Loucy (cell line): ENCODE results near the gene ZNF738.

Experiments
- H2AFZ ChIP-seq: fragments of 200-600 bp; sonication (generic); 2 replicates; pipeline ENCODE4 v1.6.0; 2016; ENCODE audit warnings: antibody characterized with exemption, mild to moderate bottlenecking, low read length, moderate library complexity
- H3F3A ChIP-seq: fragments of 200-600 bp; 2 replicates; pipeline ENCODE4 v1.6.0; 2016; ENCODE audit warnings: antibody characterized with exemption, low read depth, mild to moderate bottlenecking
- H3K27me3 ChIP-seq: fragments of 200-600 bp; sonication (generic); 2 replicates; pipeline ENCODE4 v1.6.1; 2014; ENCODE audit warnings: low read length, mild to moderate bottlenecking; ENCODE audit not compliant: insufficient read depth, poor library complexity, severe bottlenecking
- H3K36me3 ChIP-seq: fragments of 200-600 bp; sonication (generic); 2 replicates; pipeline ENCODE4 v1.6.1; 2016; ENCODE audit warnings: low read length; ENCODE audit not compliant: insufficient read depth
- H3K4me1 ChIP-seq: fragments of 200-600 bp; sonication (generic); 2 replicates; pipeline ENCODE4 v1.5.1; 2014; ENCODE audit warnings: low read length, mild to moderate bottlenecking; ENCODE audit not compliant: insufficient read depth, poor library complexity, severe bottlenecking
- H3K4me2 ChIP-seq: fragments of 200-600 bp; sonication (generic); 2 replicates; pipeline ENCODE4 v1.6.0; 2014; ENCODE audit warnings: antibody characterized with exemption, low read length, low read depth, mild to moderate bottlenecking; ENCODE audit not compliant: poor library complexity, severe bottlenecking
- H3K4me3 ChIP-seq: fragments of 200-600 bp; sonication (generic); 2 replicates; pipeline ENCODE4 v1.5.1; 2014; ENCODE audit warnings: low read length, mild to moderate bottlenecking, mixed read lengths; ENCODE audit not compliant: poor library complexity, severe bottlenecking
- H3K79me2 ChIP-seq: fragments of 200-600 bp; sonication (generic); 2 replicates; pipeline ENCODE4 v1.6.1; 2014; ENCODE audit warnings: low read length; ENCODE audit not compliant: insufficient read depth
- H3K9ac ChIP-seq: fragments of 200-600 bp; sonication (generic); 2 replicates; pipeline ENCODE4 v1.6.0; 2014; ENCODE audit warnings: mild to moderate bottlenecking, low read depth, low read length, moderate library complexity; ENCODE audit not compliant: poor library complexity, severe bottlenecking
- H3K9me2 ChIP-seq: fragments of 200-600 bp; sonication (generic); replicated peaks from 2 replicates; pipeline ENCODE4 v1.6.1; 2016; ENCODE audit warnings: low read depth, low read length, mixed read lengths
- H3K9me3 ChIP-seq: fragments of 200-600 bp; sonication (generic); 2 replicates; pipeline ENCODE4 v1.6.1; 2014; ENCODE audit warnings: mild to moderate bottlenecking, antibody characterized with exemption, low read length, low read depth; ENCODE audit not compliant: insufficient read depth
- H4K20me1 ChIP-seq: fragments of 200-600 bp; sonication (generic); 2 replicates; pipeline ENCODE4 v1.6.0; 2014; ENCODE audit warnings: antibody characterized with exemption, low read length, mild to moderate bottlenecking; ENCODE audit not compliant: insufficient read depth, poor library complexity, severe bottlenecking
- CTCF ChIP-seq: fragments of 200-600 bp; sonication (generic); conservative IDR thresholded peaks from 2 replicates; pipeline ENCODE4 v1.5.1; 2014; ENCODE audit warnings: mild to moderate bottlenecking, antibody characterized with exemption, low read length
- EZH2phosphoT487 ChIP-seq: fragments of 200-600 bp; IDR thresholded peaks from 2 replicates; pipeline ENCODE4 v1.6.1; 2018; ENCODE audit warnings: antibody characterized with exemption, mild to moderate bottlenecking, moderate library complexity, borderline replicate concordance

The ZNF738 gene

GRCh38 chr19:21396893-21397572, 38.2 kb downstream of the ZNF738 start, which contains the start of gene ZNF493:
Gene ZNF493 (plus strand): TSS chr19:21397133. CDS start chr19:21397238, 105 bp downstream.
- Histone ChIP-seq H3F3A (peaks cover 2% of the 10 kb centered on the region; the same call in 1 of the 2 replicates), H4K20me1 (peaks cover 36% of the 10 kb centered on the region), H3K9ac (peak within 1 kb of the TSS; percentile 88), H3K4me3 (peak within 1 kb of the TSS; percentile 76), H3K9me3 (no peaks in the 10 kb centered on the region), H3K36me3 (no peaks in the 10 kb centered on the region), H3K27me3 (no peaks in the 10 kb centered on the region), H3K79me2 (peaks cover 44% of the 10 kb centered on the region), H3K4me2 (peak within 1 kb of the TSS; percentile 89), H2AFZ (peak within 1 kb of the TSS; percentile 82), H3K4me1 (peaks cover 37% of the 10 kb centered on the region), H3K9me2 (no peaks in the 10 kb centered on the region)
- TF ChIP-seq EZH2phosphoT487 (no peak), CTCF (no peak)

GRCh38 chr19:21398851-21399250, 40.1 kb downstream of the ZNF738 start:
- peak overlapping the region; percentile 76 for H3K4me3 ChIP-seq
- TF ChIP-seq EZH2phosphoT487 (no peak), CTCF (no peak)
- H3K4me1 ChIP-seq = peaks cover 53% of the 10 kb centered on the region
- H3F3A ChIP-seq = peaks cover 2% of the 10 kb centered on the region; the same call in 1 of the 2 replicates
- peak overlapping the region; percentile 89 for H3K4me2 ChIP-seq
- H3K9ac ChIP-seq = peak overlapping the region; percentile 88
- no peaks in the 10 kb centered on the region for H3K9me3 ChIP-seq
- no peaks in the 10 kb centered on the region for H3K9me2 ChIP-seq
- H3K27me3 ChIP-seq = no peaks in the 10 kb centered on the region
- H2AFZ ChIP-seq = no peak overlapping the region
- H4K20me1 ChIP-seq = peaks cover 50% of the 10 kb centered on the region
- no peaks in the 10 kb centered on the region for H3K36me3 ChIP-seq
- peaks cover 62% of the 10 kb centered on the region for H3K79me2 ChIP-seq

- Histone ChIP-seq H2AFZ (no peak overlapping the region), H3K4me2 (peak overlapping the region; percentile 61), H3F3A (peaks cover 2% of the 10 kb centered on the region; the same call in 1 of the 2 replicates), H3K27me3 (no peaks in the 10 kb centered on the region), H3K9me2 (no peaks in the 10 kb centered on the region), H4K20me1 (peaks cover 53% of the 10 kb centered on the region), H3K4me1 (peaks cover 49% of the 10 kb centered on the region), H3K36me3 (no peaks in the 10 kb centered on the region; the same call in 1 of the 2 replicates), H3K9me3 (no peaks in the 10 kb centered on the region), H3K4me3 (peak overlapping the region; percentile 42), H3K79me2 (peaks cover 63% of the 10 kb centered on the region), H3K9ac (peak overlapping the region; percentile 26)
- TF ChIP-seq CTCF = no peak
- TF ChIP-seq EZH2phosphoT487 = no peak
These were observed 43.6 kb downstream of the ZNF738 start for GRCh38 chr19:21402303-21402985.
